Right cardiac atrium (tissue), 5 donors: ENCODE measurements around the gene CACNA1D. TPM values are rescaled to one million over a fixed set of nuclear protein-coding genes. Genes with fewer than 3 reads are reported as not detected.

Experiments used
- ATAC-seq, 2 donors: fragments of 200-7000 bp; cut with Tn5 transposase; one replicate each; pipeline versions ENCODE4 v1.8.0 to v1.9.1; 2020; ENCODE audit warnings: moderate library complexity in 2 of 2, mild to moderate bottlenecking in 1 of 2
- DNase-seq, 3 donors: peaks; one replicate each; pipeline ENCODE4 v3.0.0-alpha.2; 2020
- H3K27ac ChIP-seq: one replicate; pipeline ENCODE4 v1.5.1; 2013; ENCODE audit warnings: mild to moderate bottlenecking, low read length, control low read depth, moderate library complexity
- H3K27me3 ChIP-seq: one replicate; pipeline ENCODE4 v1.6.1; 2013; ENCODE audit not compliant: control insufficient read depth, insufficient read depth
- H3K4me1 ChIP-seq: one replicate; pipeline ENCODE4 v1.6.1; 2013; ENCODE audit warnings: low read length; ENCODE audit not compliant: control insufficient read depth, insufficient read depth
- H3K4me3 ChIP-seq: one replicate; pipeline ENCODE4 v1.5.1; 2013; ENCODE audit warnings: low read length, control low read depth
- H3K9me3 ChIP-seq: one replicate; pipeline ENCODE4 v1.6.1; 2013; ENCODE audit warnings: low read length; ENCODE audit not compliant: control insufficient read depth
- WGBS: extraction: QIAGEN DNeasy Blood & Tissue Kit; methylation state at CpG from one replicate; pipeline ENCODE4 v1.1.7; 2013; 5-methylcytosine and 5-hydroxymethylcytosine counted together
- intact Hi-C, 4 donors: fragments of 100-400 bp; cut with DNase I; formaldehyde crosslinking; loops; one replicate each; pipeline versions ENCODE4 v1.11.0 to v1.14.0; 2022 to 2023
- polyA plus RNA-seq: library from polyadenylated mRNA; stranded (reverse); fragments of 200-250 nt; gene quantifications from one replicate; pipeline ENCODE4 v1.2.3, GENCODE V29; 2013
- total RNA-seq, 4 donors: library from RNA; stranded (reverse); fragmentation: NEBNext Ultra II Directional; extraction: Animal tissue kit (Norgen Biotek cat#: 25700); gene quantifications; one replicate each; pipeline ENCODE4 v1.2.1, GENCODE V29; 2021
- donor health status: healthy with polysubstance abuse.
- donor health status: DM: no; HTN: yes; CAD: no.
- donor health status: DM: no; HTN: no; CAD: no.
- donor health status: DM: no; HTN: yes; CAD: no; lungs with severe emphysema.
- donor health status: DM: yes; HTN: yes; CAD: no.

Gene CACNA1D
- total and polyA plus RNA-seq, 5 donors: 3.7 to 11.3 (median 10.4) TPM

DNA sequence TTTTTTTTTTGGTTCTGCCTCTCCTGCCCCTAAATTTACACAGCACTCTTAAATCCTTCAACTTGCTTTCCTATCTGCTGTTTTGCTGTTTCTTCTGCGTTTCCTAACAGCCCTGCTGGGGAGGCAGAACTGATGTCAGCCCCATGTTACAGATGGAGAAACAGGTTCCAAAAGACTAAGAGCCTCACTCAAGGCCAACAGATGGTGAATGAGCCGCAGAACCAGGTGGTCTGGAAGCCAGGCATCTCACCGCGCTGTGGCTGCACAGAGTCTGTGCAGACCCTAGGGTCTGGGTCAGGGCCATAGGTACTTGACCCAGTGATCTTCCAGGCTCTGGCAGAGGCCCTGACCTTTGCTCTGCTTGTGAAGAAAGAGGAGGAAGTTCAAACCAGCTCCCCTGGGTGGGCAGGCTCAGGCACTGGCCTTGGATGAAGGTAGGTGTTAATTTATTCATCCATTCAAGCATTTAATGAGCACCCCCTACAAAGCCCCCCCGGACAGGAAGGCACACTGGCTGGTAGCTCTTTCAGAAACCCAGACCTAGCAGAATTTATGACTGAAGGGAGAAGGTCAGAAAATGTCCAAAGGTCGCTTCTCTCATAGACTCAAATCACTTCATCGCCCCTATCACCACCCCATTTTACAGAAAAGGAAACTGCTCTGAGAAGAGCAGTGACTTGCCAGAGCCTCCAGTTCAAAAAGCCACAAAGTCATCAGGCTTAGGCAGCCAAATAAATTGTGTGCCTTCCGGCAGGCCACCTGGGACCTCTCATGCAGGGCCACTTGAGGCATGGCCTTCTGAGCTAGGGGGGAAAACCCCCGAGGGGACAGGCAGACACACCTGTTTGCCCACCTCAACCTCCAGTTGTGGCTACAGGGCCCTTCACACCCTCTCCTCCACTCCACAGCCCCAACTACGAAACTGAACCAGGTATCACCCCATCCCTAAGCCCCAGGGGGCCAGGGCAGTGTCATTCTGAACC is 349.1 kb downstream of the CACNA1D start:
- no peaks in the 10 kb centered on the region for H3K27me3 ChIP-seq

DNA sequence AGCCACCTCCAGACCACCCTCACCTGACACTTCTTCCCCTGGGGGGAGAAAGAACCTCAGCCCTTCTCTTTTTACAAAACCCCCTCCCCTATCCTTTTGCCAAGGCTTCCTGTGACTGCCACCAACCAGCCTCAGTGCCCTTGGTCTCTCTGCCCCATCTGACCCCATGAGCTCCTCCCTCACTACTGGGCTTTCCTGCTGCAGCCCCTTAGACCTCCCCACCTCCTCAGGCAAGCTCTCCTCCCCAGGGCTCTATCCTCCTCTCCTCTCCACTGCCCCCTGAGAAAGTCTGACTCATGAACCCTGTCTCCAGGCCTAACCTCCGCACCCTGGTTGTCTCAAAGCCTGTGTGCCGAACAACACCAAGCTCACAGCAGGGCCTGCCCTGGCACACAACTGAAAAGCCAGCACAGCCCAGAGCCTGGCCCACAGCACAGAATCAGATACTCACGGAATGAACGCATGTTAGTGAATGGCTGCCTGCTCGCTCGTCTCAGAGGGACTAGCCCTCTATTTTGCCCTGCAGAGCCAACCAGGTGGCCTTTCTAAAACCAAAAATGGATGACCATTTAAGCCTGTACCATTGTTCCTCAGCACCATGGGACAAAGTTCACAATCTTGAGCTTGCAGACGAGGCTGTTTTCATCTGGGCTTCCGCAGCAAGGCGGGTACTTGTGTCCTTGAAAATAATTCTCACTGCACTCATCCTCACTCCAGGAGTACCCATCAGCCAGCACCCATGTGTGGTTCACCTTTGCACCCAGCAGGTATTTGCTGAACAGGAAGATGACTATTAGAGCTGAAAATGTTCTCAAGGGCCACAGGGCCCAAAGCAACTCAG is 350.1 kb downstream of the CACNA1D start:
- H3K4me3 ChIP-seq: no peak overlapping the region
- WGBS: 87% methylated on average over 9 of the region's 9 CpGs
- no peaks in the 10 kb centered on the region for H3K9me3 ChIP-seq
- peaks cover 3% of the 10 kb centered on the region for H3K4me1 ChIP-seq
- H3K27ac ChIP-seq: no peak overlapping the region
- ATAC-seq (no peak), DNase-seq (no peak)
- intact Hi-C loops: no loop called here
- H3K27me3 ChIP-seq: no peaks in the 10 kb centered on the region

More for the DNA sequence above, 349.1 kb downstream of the CACNA1D start:
- H3K4me3 ChIP-seq: no peak overlapping the region
- H3K9me3 ChIP-seq: no peaks in the 10 kb centered on the region
- ATAC-seq (no peak), DNase-seq (no peak)
- intact Hi-C loops: no loop called here
- H3K27ac ChIP-seq: no peak overlapping the region
- peaks cover 3% of the 10 kb centered on the region for H3K4me1 ChIP-seq
- 79% methylated on average over 10 of the region's 10 CpGs for WGBS

DNA sequence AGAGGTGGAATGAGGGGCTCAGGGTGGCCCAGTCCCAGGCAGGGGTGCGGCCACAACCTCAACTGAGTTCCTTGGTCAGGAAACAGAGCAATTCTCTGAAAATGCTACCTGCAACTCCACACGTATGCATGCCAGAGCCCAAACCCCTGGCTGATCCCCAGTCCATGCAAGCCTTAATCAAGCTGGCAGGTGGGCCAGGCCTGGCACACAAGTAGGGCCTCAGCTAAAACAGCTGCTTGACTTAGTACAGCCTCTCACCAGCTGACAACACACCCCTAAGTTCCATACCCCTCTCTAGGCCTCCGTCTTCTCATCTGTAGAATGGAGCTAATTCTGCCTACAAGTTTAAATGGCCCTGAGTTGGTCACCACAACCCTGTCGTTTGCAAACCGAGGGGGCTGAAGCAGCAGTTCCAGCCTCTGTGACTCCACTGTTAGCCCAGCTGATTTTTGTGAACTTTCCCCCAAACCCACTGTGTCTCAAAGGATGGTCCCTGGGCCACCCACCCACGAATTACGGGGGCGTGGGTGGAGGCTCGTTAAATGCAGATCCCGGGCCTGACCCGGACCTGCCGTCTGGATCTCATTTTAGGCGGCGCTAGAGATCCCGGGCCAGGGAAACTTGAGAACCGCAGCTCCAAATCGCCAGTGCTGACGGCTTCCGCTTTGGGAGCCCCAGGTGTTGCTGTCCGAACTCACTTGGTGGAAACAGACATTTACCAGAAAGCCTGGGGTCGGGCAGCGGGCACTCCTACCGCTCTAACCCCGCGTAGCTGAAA is 350.9 kb downstream of the CACNA1D start:
- Histone ChIP-seq H3K27me3 (no peaks in the 10 kb centered on the region), H3K4me1 (peaks cover 3% of the 10 kb centered on the region), H3K9me3 (no peaks in the 10 kb centered on the region), H3K27ac (no peak overlapping the region), H3K4me3 (peak overlapping the region; percentile 58)
- ATAC-seq: peak; percentile 28 to 56
- WGBS: 16% methylated on average over 25 of the region's 25 CpGs
- intact Hi-C loops: no loop called here
- DNase-seq: peak; percentile 55 to 77 (median 75)

DNA sequence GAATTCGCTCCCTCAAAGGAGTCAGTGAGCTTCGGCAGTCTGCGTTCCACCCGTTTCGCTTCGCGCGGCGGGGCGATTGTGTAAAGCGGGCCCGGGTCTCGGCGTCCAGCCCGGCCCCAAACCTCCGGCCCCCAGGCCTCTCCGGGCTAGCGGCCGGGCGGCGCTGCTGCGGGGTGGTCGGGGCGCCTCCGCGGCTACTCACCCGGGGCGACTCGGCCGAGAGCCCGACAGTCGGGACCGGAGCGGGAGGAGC is 351.4 kb downstream of the CACNA1D start:
- Histone ChIP-seq H3K27ac (no peak overlapping the region), H3K9me3 (no peaks in the 10 kb centered on the region), H3K4me3 (peak overlapping the region; percentile 58), H3K27me3 (no peaks in the 10 kb centered on the region), H3K4me1 (peaks cover 3% of the 10 kb centered on the region)
- WGBS: under 1% methylated on average over 34 of the region's 34 CpGs
- ATAC-seq: no peak
- intact Hi-C loops: no loop called here
- DNase-seq: no peak

DNA sequence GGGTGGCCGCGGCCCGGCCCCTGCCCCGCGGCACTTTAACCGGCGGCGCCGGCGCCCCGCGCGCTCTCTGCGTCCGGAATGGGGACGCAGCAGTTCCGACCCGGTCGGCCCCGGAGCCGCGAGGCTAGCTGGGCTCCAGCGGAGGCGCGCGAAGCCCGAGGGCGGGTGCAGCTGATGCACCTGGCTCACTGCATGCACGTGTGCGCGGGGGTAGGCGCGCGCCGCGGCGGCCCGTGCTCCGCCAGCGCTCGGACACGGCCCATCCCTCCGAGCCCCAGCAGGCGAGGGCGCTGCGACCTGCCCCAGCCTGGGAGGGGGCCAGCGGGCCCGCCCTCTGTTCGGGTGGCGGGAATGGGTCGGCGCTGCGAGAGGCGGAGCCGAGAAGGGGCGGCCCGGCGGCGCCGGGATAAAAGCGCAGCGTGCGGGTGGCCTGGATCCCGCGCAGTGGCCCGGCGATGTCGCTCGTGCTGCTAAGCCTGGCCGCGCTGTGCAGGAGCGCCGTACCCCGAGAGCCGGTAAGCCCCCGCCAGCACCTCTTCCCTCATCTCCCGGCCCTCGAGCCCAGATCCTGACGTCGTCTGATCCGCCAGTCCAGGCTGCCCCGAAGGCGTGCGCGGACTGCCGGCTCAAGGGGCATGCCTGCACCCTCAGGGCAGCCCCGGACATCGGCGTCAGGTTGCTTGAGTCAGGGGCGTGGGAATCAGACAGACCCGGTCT is 351.9 kb downstream of the CACNA1D start, which contains the start of the genes CHDH and IL17RB:
TSS of gene CHDH (minus strand) at position 286 of the 717 bp plus-strand sequence. CDS start 22,411 bp downstream, outside the sequence.
TSS of gene IL17RB (plus strand) at position 435 of the 717 bp plus-strand sequence. CDS start at position 456, 21 bp downstream.
- intact Hi-C loops: no loop called here
- H3K4me3 ChIP-seq: peak within 1 kb of the TSS; percentile 58
- DNase-seq (peak; percentile 60 to 86 (median 83)), ATAC-seq (peak; percentile 84 to 87)
- peaks cover 6% of the 10 kb centered on the region for H3K4me1 ChIP-seq
- H3K27me3 ChIP-seq: no peaks in the 10 kb centered on the region
- 2% methylated on average over 91 of the region's 91 CpGs for WGBS
- no peaks in the 10 kb centered on the region for H3K9me3 ChIP-seq
- no peak within 1 kb of the TSS for H3K27ac ChIP-seq

DNA sequence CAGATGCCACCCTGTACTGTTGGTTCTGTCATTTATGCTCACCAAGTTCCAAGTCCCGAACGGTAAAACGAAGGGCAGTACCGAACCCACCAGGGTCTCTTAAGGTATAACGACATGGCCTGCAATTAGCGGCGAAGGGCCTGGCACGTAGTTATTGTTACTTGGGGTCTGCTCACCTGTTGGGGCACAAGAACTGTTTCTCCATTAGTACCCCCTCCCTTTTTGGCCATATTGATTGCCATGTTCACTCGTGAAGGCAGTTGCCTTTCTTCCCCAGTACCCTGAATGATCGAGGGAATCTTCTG is 352.4 kb downstream of the CACNA1D start:
- ATAC-seq (no peak), DNase-seq (no peak)
- 57% methylated on average over 10 of the region's 10 CpGs for WGBS
- Histone ChIP-seq H3K27ac (no peak overlapping the region), H3K4me3 (no peak overlapping the region), H3K9me3 (no peaks in the 10 kb centered on the region), H3K4me1 (peaks cover 6% of the 10 kb centered on the region), H3K27me3 (no peaks in the 10 kb centered on the region)
- intact Hi-C loops: no loop called here

DNA sequence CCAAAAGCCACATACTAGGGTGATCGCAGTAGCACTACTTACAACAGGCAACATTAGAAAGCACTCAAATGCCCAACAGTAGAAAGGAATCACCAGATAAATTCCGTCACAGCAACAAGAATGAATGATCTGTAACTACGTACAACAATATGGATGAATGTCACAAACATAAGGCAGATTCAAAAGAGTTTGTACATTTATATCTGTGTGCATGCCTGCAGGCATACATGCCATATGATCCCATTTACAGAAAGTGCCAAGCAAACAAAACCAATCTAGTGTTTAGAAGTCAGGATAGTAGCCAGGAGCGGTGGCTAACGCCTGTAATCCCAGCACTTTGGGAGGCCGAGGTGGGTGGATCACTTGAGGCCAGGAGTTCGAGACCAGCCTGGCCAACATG is 355.5 kb downstream of the CACNA1D start:
- 97% methylated on average over 7 of the region's 7 CpGs for WGBS
- ATAC-seq: no peak

DNA sequence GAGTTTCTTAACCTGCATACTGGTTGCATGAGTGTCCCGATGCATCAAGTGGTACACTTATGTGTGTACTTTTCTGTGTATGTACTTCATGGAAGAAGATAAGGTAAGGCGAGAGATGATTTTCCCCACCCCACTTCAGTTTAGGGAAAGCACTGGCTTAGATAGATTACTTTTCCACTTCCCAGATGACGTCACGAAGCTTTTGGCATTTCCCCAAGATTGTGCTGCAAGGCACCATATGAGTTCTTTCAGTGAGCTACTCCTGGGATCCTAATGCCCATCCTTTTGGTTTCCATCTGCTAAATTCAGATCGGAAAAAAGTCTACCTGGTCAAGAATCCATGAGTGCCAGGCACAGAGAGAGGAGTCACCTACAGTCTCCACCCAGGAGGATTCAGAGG is 356.5 kb downstream of the CACNA1D start:
- Histone ChIP-seq H3K27ac (no peak overlapping the region), H3K4me3 (no peak overlapping the region), H3K4me1 (peaks cover 3% of the 10 kb centered on the region), H3K27me3 (no peaks in the 10 kb centered on the region), H3K9me3 (no peaks in the 10 kb centered on the region)
- peak in 1 of 2 donors; percentile 21 for ATAC-seq
- peak in 1 of 3 donors; percentile 37 for DNase-seq
- WGBS: 31% methylated on average over 5 of the region's 5 CpGs
- intact Hi-C loops: no loop called here

More for the DNA sequence above, 355.5 kb downstream of the CACNA1D start:
- no peak overlapping the region for H3K4me3 ChIP-seq
- peaks cover 3% of the 10 kb centered on the region for H3K4me1 ChIP-seq
- H3K9me3 ChIP-seq: no peaks in the 10 kb centered on the region
- H3K27ac ChIP-seq: no peak overlapping the region
- DNase-seq: no peak
- intact Hi-C loops: no loop called here
- H3K27me3 ChIP-seq: no peaks in the 10 kb centered on the region

DNA sequence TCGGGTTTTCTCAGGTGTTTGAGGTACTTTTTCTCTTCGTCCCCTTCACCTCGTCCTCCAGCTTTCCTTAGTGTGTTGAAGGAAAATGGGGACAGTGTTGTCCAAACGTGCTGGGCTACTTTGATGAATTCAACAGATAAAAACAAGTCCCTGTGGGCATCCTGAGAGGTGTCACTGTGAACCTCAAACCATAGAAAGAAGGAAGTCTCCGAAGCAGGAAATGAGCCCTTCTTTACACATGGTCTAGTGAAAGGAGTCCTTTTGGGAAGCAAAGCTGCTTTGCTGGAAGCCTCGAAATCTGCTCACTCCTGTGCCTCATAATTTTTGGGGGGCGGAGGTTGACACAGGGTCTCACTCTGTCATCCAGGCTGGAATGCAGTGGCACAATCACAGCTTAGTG is 362.6 kb downstream of the CACNA1D start:
- H3K4me1 ChIP-seq: no peaks in the 10 kb centered on the region
- H3K9me3 ChIP-seq: no peaks in the 10 kb centered on the region
- 74% methylated on average over 7 of the region's 7 CpGs for WGBS
- no peaks in the 10 kb centered on the region for H3K27me3 ChIP-seq
- intact Hi-C loops: no loop called here
- DNase-seq (no peak), ATAC-seq (no peak)
- no peak overlapping the region for H3K27ac ChIP-seq
- H3K4me3 ChIP-seq: no peak overlapping the region

DNA sequence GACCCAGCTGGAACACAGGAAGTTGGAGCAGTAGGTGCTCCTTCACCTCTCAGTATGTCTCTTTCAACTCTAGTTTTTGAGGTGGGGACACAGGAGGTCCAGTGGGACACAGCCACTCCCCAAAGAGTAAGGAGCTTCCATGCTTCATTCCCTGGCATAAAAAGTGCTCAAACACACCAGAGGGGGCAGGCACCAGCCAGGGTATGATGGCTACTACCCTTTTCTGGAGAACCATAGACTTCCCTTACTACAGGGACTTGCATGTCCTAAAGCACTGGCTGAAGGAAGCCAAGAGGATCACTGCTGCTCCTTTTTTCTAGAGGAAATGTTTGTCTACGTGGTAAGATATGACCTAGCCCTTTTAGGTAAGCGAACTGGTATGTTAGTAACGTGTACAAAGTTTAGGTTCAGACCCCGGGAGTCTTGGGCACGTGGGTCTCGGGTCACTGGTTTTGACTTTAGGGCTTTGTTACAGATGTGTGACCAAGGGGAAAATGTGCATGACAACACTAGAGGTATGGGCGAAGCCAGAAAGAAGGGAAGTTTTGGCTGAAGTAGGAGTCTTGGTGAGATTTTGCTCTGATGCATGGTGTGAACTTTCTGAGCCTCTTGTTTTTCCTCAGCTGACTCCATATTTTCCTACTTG is 363.8 kb downstream of the CACNA1D start:
- no peaks in the 10 kb centered on the region for H3K27me3 ChIP-seq
- H3K4me1 ChIP-seq: no peaks in the 10 kb centered on the region
- H3K9me3 ChIP-seq: no peaks in the 10 kb centered on the region
- ATAC-seq (no peak), DNase-seq (no peak)
- no peak overlapping the region for H3K27ac ChIP-seq
- 90% methylated on average over 7 of the region's 7 CpGs for WGBS
- intact Hi-C loops: no loop called here
- no peak overlapping the region for H3K4me3 ChIP-seq
